ENCODE data around the gene ZMYND8.
"Not testable (repeated sequence)": the region's sequence is repeated elsewhere in the genome, so short reads cannot be mapped to it uniquely, and the experiment has no call there.

ZMYND8 gene

GRCh38 chr20:47310729-47311128, 45.8 kb downstream of the ZMYND8 start:
- no peak for DNase-seq (ENCODE audit: low spot score)

- no peak for DNase-seq (ENCODE audit: low spot score)
Measured at GRCh38 chr20:47309806-47310426, 46.6 kb downstream of the ZMYND8 start.

GRCh38 chr20:47309394-47309793, 47.1 kb downstream of the ZMYND8 start:
- DNase-seq (ENCODE audit: low spot score): no peak

GRCh38 chr20:47307569-47307968, 48.9 kb downstream of the ZMYND8 start:
- not testable (repeated sequence) for DNase-seq (ENCODE audit: low spot score)

- no peak for DNase-seq (ENCODE audit: low spot score)
Measured at GRCh38 chr20:47306755-47307370, 49.6 kb downstream of the ZMYND8 start.

GRCh38 chr20:47306095-47306494, 50.4 kb downstream of the ZMYND8 start:
- DNase-seq (ENCODE audit: low spot score): no peak

- DNase-seq (ENCODE audit: low spot score): no peak
Measured at GRCh38 chr20:47305667-47306066, 50.8 kb downstream of the ZMYND8 start.

- DNase-seq (ENCODE audit: low spot score): no peak
Measured at GRCh38 chr20:47304287-47304686, 52.2 kb downstream of the ZMYND8 start.

- DNase-seq (ENCODE audit: low spot score): no peak
Measured at GRCh38 chr20:47303736-47304135, 52.8 kb downstream of the ZMYND8 start.

- no peak for DNase-seq (ENCODE audit: low spot score)
Measured at GRCh38 chr20:47300071-47300470, 56.4 kb downstream of the ZMYND8 start.

- no peak for DNase-seq (ENCODE audit: low spot score)
Measured at GRCh38 chr20:47298624-47299023, 57.9 kb downstream of the ZMYND8 start.

- DNase-seq (ENCODE audit: low spot score): no peak
Measured at GRCh38 chr20:47297746-47298145, 58.8 kb downstream of the ZMYND8 start.

- no peak for DNase-seq (ENCODE audit: low spot score)
Measured at GRCh38 chr20:47296950-47297349, 59.5 kb downstream of the ZMYND8 start.

- DNase-seq (ENCODE audit: low spot score): no peak
Measured at GRCh38 chr20:47295921-47296426, 60.5 kb downstream of the ZMYND8 start.

- no peak for DNase-seq (ENCODE audit: low spot score)
Measured at GRCh38 chr20:47295129-47295813, 61.2 kb downstream of the ZMYND8 start.

GRCh38 chr20:47293631-47294030, 62.9 kb downstream of the ZMYND8 start:
- DNase-seq (ENCODE audit: low spot score): no peak

- no peak for DNase-seq (ENCODE audit: low spot score)
Measured at GRCh38 chr20:47292581-47292980, 63.9 kb downstream of the ZMYND8 start.

- DNase-seq (ENCODE audit: low spot score): no peak
Measured at GRCh38 chr20:47290666-47291430, 65.7 kb downstream of the ZMYND8 start.

- no peak for DNase-seq (ENCODE audit: low spot score)
Measured at GRCh38 chr20:47290008-47290407, 66.5 kb downstream of the ZMYND8 start.

GRCh38 chr20:47289096-47289495, 67.4 kb downstream of the ZMYND8 start:
- DNase-seq (ENCODE audit: low spot score): no peak

- DNase-seq (ENCODE audit: low spot score): not testable (repeated sequence)
Measured at GRCh38 chr20:47288530-47288929, 68.0 kb downstream of the ZMYND8 start.

GRCh38 chr20:47287609-47288144, 68.8 kb downstream of the ZMYND8 start:
- no peak for DNase-seq (ENCODE audit: low spot score)
